Panc1 (cell line): ENCODE results near the gene TGFBRAP1.

Source experiments
- CTCF ChIP-seq: fragments of 450-650 bp; IDR thresholded peaks from 2 replicates; pipeline ENCODE4 v1.5.1; 2017; ENCODE audit warnings: mild to moderate bottlenecking
- POLR2AphosphoS5 ChIP-seq: IDR thresholded peaks from 2 replicates; pipeline ENCODE4 v1.6.1; 2012; ENCODE audit warnings: mild to moderate bottlenecking, low read depth, low read length, moderate library complexity
- REST ChIP-seq, 2 experiments: IDR thresholded peaks; 2 replicates each; pipeline ENCODE4 v1.6.1; 2011 to 2012; ENCODE audit warnings: low read depth in 2 of 2, control low read depth in 1 of 2, low read length in 1 of 2, mild to moderate bottlenecking in 1 of 2, moderate library complexity in 1 of 2; ENCODE audit not compliant: insufficient read depth in 1 of 2
- SIN3A ChIP-seq: IDR thresholded peaks from 2 replicates; pipeline ENCODE4 v1.6.1; 2012; ENCODE audit warnings: low read depth, mild to moderate bottlenecking, low read length, moderate library complexity, borderline replicate concordance; ENCODE audit not compliant: insufficient read depth

DNA sequence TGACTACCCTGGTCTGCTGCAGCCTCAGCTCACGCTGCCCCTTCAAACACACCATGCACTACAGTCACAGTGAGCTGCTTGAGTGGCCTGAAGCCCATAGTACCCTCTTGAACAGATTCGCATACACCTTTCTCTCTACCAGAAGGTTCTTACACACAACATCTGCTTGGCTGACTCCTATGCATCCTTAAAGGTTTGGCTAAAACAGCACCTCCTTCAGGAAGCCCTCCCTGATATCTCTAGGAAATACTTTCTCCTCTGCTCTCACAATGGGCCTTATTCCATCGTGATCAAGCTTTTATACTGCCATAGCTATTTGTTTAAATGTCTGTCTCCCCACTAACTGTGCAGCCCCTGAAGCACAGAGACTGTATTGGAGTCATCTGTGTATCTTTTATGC is 31.5 kb downstream of the TGFBRAP1 start:
- TF ChIP-seq CTCF: no peak
- TF ChIP-seq POLR2AphosphoS5: no peak
- TF ChIP-seq REST (IDR thresholded peaks at IDR 0.05; ENCODE audit: insufficient read depth in 1 of 2, low read depth in 2 of 2, low read length in 1 of 2): no peak
- TF ChIP-seq SIN3A: no peak
